Measurements from ENCODE around the gene UQCRHL. TPM values are rescaled to one million over a fixed set of nuclear protein-coding genes. Genes with fewer than 3 reads are reported as not detected.
"Not testable (repeated sequence)": the region's sequence is repeated elsewhere in the genome, so short reads cannot be mapped to it uniquely, and the experiment has no call there.

Gene UQCRHL
- total RNA-seq = under 1 TPM; 0.81 to 0.99 TPM

DNA sequence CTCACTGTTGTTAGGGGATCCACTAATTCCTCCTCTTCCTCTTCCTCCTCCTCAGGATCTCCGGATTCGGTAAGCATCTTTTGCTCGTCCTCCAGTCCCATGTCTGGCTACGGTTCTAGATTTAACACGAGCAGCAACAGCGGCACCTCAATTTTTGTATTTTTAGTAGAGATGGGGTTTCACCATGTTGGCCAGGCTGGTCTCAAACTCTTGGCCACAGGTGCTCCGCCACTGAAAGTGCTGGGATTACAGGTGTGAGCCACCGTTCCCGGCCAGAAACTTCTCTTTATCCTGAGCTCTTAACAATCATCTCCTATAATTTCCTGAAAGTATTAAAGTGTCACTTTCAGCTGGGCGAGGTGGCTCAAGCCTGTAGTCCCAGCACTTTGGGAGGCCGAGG lies at the start of gene UQCRHL:
Gene UQCRHL (minus strand): TSS at position 101 of the 400 bp plus-strand sequence. CDS start 0 bp downstream, at position 101.
- not testable (repeated sequence) for H3K27me3 ChIP-seq (replicated peaks; ENCODE audit: insufficient read depth); H3K4me3 ChIP-seq; H3K9me3 ChIP-seq; H3K36me3 ChIP-seq; ATAC-seq (ENCODE audit: insufficient number of reproducible peaks, low FRiP score, low read depth); DNase-seq (ENCODE audit: low spot score); H3K27ac ChIP-seq
- H3K4me1 ChIP-seq (ENCODE audit: control insufficient read depth in 1 of 2, low read depth in 2 of 2) = peaks cover 11 to 34% of the 10 kb centered on the region in 2 donors

DNA sequence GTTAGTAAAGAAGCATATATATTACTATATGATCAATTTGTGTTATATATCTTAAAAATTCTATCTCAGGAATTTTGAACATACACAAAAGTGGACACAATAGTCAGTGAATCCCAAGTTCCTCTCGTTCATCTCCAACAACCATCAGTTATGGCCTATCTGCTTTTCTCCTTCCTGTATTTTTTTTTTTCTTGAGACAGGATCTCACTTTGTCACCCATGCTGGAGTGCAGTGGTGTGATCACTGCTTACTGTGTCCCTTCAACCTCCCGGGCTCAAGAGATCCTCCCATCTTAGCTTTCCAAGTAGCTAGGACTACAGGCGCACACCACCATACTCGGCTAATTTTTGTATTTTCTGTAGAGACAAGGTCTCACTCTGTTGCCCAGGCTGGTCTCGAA lies 49.4 kb upstream of the UQCRHL start:
- H3K4me1 ChIP-seq (ENCODE audit: control insufficient read depth in 1 of 2, low read depth in 2 of 2) = peaks cover 31 to 71% of the 10 kb centered on the region in 2 donors
- no peak overlapping the region for H3K4me3 ChIP-seq
- no peaks in the 10 kb centered on the region for H3K27me3 ChIP-seq (replicated peaks; ENCODE audit: insufficient read depth)
- H3K9me3 ChIP-seq = no peaks in the 10 kb centered on the region
- H3K27ac ChIP-seq = no peak overlapping the region
- H3K36me3 ChIP-seq = no peaks in the 10 kb centered on the region
- TF ChIP-seq, protein P1, sequence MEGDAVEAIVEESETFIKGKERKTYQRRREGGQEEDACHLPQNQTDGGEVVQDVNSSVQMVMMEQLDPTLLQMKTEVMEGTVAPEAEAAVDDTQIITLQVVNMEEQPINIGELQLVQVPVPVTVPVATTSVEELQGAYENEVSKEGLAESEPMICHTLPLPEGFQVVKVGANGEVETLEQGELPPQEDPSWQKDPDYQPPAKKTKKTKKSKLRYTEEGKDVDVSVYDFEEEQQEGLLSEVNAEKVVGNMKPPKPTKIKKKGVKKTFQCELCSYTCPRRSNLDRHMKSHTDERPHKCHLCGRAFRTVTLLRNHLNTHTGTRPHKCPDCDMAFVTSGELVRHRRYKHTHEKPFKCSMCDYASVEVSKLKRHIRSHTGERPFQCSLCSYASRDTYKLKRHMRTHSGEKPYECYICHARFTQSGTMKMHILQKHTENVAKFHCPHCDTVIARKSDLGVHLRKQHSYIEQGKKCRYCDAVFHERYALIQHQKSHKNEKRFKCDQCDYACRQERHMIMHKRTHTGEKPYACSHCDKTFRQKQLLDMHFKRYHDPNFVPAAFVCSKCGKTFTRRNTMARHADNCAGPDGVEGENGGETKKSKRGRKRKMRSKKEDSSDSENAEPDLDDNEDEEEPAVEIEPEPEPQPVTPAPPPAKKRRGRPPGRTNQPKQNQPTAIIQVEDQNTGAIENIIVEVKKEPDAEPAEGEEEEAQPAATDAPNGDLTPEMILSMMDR (IDR thresholded peaks at IDR 0.05) = no peak
- ATAC-seq (ENCODE audit: insufficient number of reproducible peaks, low FRiP score, low read depth) (no peak), DNase-seq (ENCODE audit: low spot score) (no peak)

DNA sequence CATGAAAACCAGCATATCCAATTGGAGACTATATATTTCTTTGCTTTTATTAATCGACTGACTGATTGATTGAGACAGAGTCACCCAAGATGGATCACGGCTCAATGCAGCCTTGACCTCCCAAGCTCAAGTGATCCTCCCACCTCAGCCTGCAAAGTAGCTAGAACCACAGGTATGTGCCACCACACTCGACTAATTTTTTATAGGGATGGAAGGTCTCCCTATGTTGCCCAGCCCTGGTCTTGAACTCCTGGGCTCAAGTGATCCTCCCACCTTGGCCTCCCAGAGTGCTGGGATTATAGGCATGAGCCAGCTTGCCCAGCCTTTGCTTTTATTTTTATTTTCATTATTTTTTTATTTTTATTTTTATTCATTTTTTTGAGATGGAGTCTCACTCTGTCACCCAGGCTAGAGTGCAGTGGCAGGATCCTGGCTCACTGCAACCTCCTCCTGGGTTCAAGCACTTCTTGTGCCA lies 45.4 kb upstream of the UQCRHL start:
- Histone ChIP-seq H3K27me3 (replicated peaks; ENCODE audit: insufficient read depth) (no peaks in the 10 kb centered on the region), H3K4me3 (no peak overlapping the region), H3K4me1 (ENCODE audit: control insufficient read depth in 1 of 2, low read depth in 2 of 2) (peaks cover 47 to 69% of the 10 kb centered on the region in 2 donors), H3K36me3 (no peaks in the 10 kb centered on the region), H3K27ac (no peak overlapping the region), H3K9me3 (no peaks in the 10 kb centered on the region)
- TF ChIP-seq, protein P1 (IDR thresholded peaks at IDR 0.05) = no peak
- DNase-seq (ENCODE audit: low spot score) (no peak), ATAC-seq (ENCODE audit: insufficient number of reproducible peaks, low FRiP score, low read depth) (no peak)

DNA sequence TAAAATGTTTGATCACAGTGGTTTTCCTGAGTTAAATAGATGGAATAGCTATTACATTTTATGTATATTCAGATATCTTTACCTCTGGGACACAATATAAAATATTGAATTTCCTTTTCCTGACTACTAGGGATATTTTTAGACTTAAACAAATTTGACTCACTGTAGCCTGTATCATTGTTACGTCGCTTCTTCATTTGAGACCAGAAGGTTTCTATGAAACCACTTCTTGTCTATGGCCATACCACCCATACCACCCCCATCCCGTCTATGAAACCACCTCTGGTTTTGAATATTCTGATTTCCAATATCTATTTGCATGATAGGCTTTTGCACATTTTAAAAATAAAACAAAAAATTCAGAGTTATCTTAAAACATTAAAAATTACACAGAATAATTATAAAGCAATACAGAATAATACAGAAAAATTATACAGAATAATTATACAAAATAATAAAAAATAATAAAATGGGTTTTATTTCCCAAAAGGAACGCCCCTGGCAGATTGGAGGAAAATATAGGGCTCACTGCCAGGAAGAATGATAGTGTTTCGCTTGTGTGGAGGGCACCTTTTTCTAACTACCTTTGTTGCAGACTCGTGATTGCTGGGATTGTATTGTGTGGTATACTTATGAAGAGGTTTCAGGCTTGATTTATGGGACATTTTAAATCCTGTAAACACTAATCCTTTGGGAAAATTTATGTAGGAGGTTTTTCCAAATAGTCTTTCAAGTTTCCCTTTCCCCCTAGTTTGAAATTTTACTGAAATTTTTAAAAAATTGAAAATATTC lies 44.8 kb upstream of the UQCRHL start:
- H3K9me3 ChIP-seq = no peaks in the 10 kb centered on the region
- H3K4me1 ChIP-seq (ENCODE audit: control insufficient read depth in 1 of 2, low read depth in 2 of 2) = peaks cover 40 to 63% of the 10 kb centered on the region in 2 donors
- peak overlapping the region; percentile 99 for H3K4me3 ChIP-seq
- TF ChIP-seq, protein P1 (IDR thresholded peaks at IDR 0.05) = no peak
- H3K36me3 ChIP-seq = no peaks in the 10 kb centered on the region
- no peaks in the 10 kb centered on the region for H3K27me3 ChIP-seq (replicated peaks; ENCODE audit: insufficient read depth)
- peak overlapping the region; percentile 12 to 54 for H3K27ac ChIP-seq
- no peak for ATAC-seq (ENCODE audit: insufficient number of reproducible peaks, low FRiP score, low read depth)
- no peak for DNase-seq (ENCODE audit: low spot score)

DNA sequence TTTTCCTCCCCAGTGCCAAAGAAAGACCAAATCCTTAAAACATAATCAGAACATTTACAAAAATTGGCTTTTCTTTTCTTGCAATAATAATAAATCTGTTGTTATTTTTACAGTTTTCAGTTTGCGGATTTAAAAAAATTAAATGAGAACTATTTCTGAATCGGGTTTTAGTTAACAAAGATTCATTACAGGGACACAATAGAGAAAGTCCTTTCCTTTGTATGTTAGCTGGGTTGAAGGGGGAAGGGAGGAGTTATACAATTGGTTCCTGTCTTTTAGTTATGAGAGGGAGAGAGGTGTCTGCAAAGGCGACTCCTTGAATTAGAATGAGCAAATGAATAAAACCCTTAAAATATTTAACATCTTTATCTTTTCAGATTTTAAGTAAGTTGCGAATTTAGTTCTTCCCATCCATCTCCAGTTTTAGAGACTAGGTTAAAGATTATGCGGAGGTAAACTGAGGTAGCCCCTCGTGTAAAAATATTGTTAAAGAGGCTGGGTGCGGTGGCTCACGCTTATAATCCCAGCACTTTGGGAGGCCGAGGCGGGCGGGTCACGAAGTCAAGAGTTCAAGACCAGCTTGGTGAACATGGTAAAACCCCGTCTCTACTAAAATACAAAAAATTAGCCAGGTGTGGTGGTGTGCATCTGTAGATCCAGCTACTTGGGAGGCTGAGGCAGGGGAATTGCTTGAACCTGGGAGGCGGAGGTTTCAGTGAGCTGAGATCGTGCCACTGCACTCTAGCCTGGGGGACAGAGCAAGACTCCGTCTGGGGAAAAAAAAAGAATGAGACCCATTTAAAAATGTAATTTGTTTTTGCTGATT lies 44.0 kb upstream of the UQCRHL start:
- Histone ChIP-seq H3K4me1 (ENCODE audit: control insufficient read depth in 1 of 2, low read depth in 2 of 2) (peaks cover 37 to 61% of the 10 kb centered on the region in 2 donors), H3K27me3 (replicated peaks; ENCODE audit: insufficient read depth) (no peaks in the 10 kb centered on the region), H3K4me3 (peak overlapping the region; percentile 99), H3K27ac (peak overlapping the region in 1 of 2 donors; percentile 54), H3K9me3 (no peaks in the 10 kb centered on the region), H3K36me3 (no peaks in the 10 kb centered on the region)
- TF ChIP-seq, protein P1 (IDR thresholded peaks at IDR 0.05) = no peak
- no peak for ATAC-seq (ENCODE audit: insufficient number of reproducible peaks, low FRiP score, low read depth)
- no peak for DNase-seq (ENCODE audit: low spot score)

Data from thoracic aorta (tissue), 2 donors.